HepG2 (cell line): ENCODE data around the gene SLC10A1. TPM values are rescaled to one million over a fixed set of nuclear protein-coding genes. Genes with fewer than 3 reads are reported as not detected.

Experiments
- CENPT ChIP-seq: sonication (generic); formaldehyde crosslinking; IDR thresholded peaks from 2 replicates; pipeline ENCODE4 v1.8.0; 2022; ENCODE audit warnings: low read depth, mild to moderate bottlenecking, moderate library complexity, missing genetic modification reagents
- CREM ChIP-seq, 2 experiments: sonication (generic) in 1 of 2; formaldehyde crosslinking in 1 of 2; IDR thresholded peaks; 2 replicates each; pipeline versions ENCODE4 v1.4.0 to v1.6.1; 2016 to 2020; ENCODE audit warnings: antibody characterized with exemption in 1 of 2, mild to moderate bottlenecking in 1 of 2, missing genetic modification reagents in 1 of 2
- EP300 ChIP-seq, 3 experiments: sonication (generic) in 1 of 3; formaldehyde crosslinking in 1 of 3; IDR thresholded peaks; 2 replicates each; pipeline versions ENCODE4 v1.5.1 to v1.6.1; 2011 to 2020; ENCODE audit warnings: low read depth in 2 of 3, low read length in 2 of 3, borderline replicate concordance in 1 of 3, improper control_type of control experiment in 1 of 3, mild to moderate bottlenecking in 1 of 3, missing genetic modification reagents in 1 of 3, moderate library complexity in 1 of 3
- HDAC6 ChIP-seq: fragments of 200-600 bp; sonication (generic); IDR thresholded peaks from 2 replicates; pipeline ENCODE4 v1.7.0; 2017; ENCODE audit warnings: mild to moderate bottlenecking, antibody characterized with exemption, low read length, low read depth
- HMG20A ChIP-seq: IDR thresholded peaks from 2 replicates; pipeline ENCODE4 v1.6.1; 2016; ENCODE audit warnings: borderline replicate concordance
- MAFK ChIP-seq, 2 experiments: IDR thresholded peaks in 1 of 2; conservative IDR thresholded peaks in 1 of 2; 2 replicates each; pipeline ENCODE4 v1.6.1; 2011; ENCODE audit warnings: improper control_type of control experiment in 2 of 2, low read length in 2 of 2
- MEIS1 ChIP-seq: sonication (generic); formaldehyde crosslinking; IDR thresholded peaks from 2 replicates; pipeline ENCODE4 v1.9.0; 2021; ENCODE audit warnings: mild to moderate bottlenecking, missing genetic modification reagents, moderate library complexity, borderline replicate concordance
- MYC ChIP-seq: sonication (generic); formaldehyde crosslinking; IDR thresholded peaks from 2 replicates; pipeline ENCODE4 v1.9.0; 2021; ENCODE audit warnings: missing genetic modification reagents, borderline replicate concordance
- NFIC ChIP-seq: IDR thresholded peaks from 2 replicates; pipeline ENCODE4 v1.6.1; 2012; ENCODE audit warnings: mild to moderate bottlenecking, low read length, inconsistent platforms
- PCBP1 ChIP-seq: fragments of 200-400 bp; formaldehyde crosslinking; IDR thresholded peaks from 2 replicates; pipeline ENCODE4 v1.6.1; 2017; ENCODE audit warnings: mild to moderate bottlenecking, low read depth, low read length, borderline replicate concordance
- PRMT3 ChIP-seq: sonication (generic); formaldehyde crosslinking; IDR thresholded peaks from 2 replicates; pipeline ENCODE4 v1.8.1; 2022; ENCODE audit warnings: low read depth, mild to moderate bottlenecking, moderate library complexity, missing genetic modification reagents, borderline replicate concordance
- RARA ChIP-seq: IDR thresholded peaks from 2 replicates; pipeline ENCODE4 v1.6.1; 2016; ENCODE audit warnings: missing genetic modification reagents, missing compliant biosample characterization
- STAT5B ChIP-seq: sonication (generic); formaldehyde crosslinking; IDR thresholded peaks from 2 replicates; pipeline ENCODE4 v1.4.0; 2020; ENCODE audit warnings: missing genetic modification reagents
- TCF7 ChIP-seq: sonication (generic); IDR thresholded peaks from 2 replicates; pipeline ENCODE4 v1.6.1; 2016; ENCODE audit warnings: antibody characterized with exemption, low read depth
- TP53 ChIP-seq: sonication (generic); formaldehyde crosslinking; conservative IDR thresholded peaks from 2 replicates; pipeline ENCODE4 v1.4.0; 2020; ENCODE audit warnings: missing genetic modification reagents
- ZFP90 ChIP-seq: sonication (generic); formaldehyde crosslinking; IDR thresholded peaks from 2 replicates; pipeline ENCODE4 v1.8.0; 2022; ENCODE audit warnings: missing genetic modification reagents, mild to moderate bottlenecking, inconsistent platforms, borderline replicate concordance
- ZFY ChIP-seq: sonication (generic); formaldehyde crosslinking; IDR thresholded peaks from 2 replicates; pipeline ENCODE4 v1.4.0; 2020; ENCODE audit warnings: missing genetic modification reagents
- ZNF432 ChIP-seq: sonication (generic); formaldehyde crosslinking; IDR thresholded peaks from 2 replicates; pipeline ENCODE4 v1.5.0; 2020; ENCODE audit warnings: missing genetic modification reagents, mild to moderate bottlenecking, borderline replicate concordance
- ZNF570 ChIP-seq: sonication (generic); formaldehyde crosslinking; IDR thresholded peaks from 2 replicates; pipeline ENCODE4 v1.4.0; 2020; ENCODE audit warnings: mild to moderate bottlenecking, missing genetic modification reagents, borderline replicate concordance
- ZNF768 ChIP-seq: sonication (generic); formaldehyde crosslinking; IDR thresholded peaks from 2 replicates; pipeline ENCODE4 v1.4.0; 2020; ENCODE audit warnings: missing genetic modification reagents
- ZNF850 ChIP-seq: sonication (generic); formaldehyde crosslinking; conservative IDR thresholded peaks from 2 replicates; pipeline ENCODE4 v1.9.0; 2021; ENCODE audit warnings: mild to moderate bottlenecking, missing genetic modification reagents
- ZSCAN20 ChIP-seq: sonication (generic); formaldehyde crosslinking; IDR thresholded peaks from 2 replicates; pipeline ENCODE4 v1.4.0; 2020; ENCODE audit warnings: missing genetic modification reagents, mild to moderate bottlenecking, borderline replicate concordance
- polyA plus RNA-seq, 8 experiments: library from polyadenylated mRNA; depleted of rRNA in 3 of 8; stranded (reverse) in 7 of 8; unstranded in 1 of 8; fragments of >200 nt; fragmentation: Illumina TruSeq in 4 of 8; extraction: Trizol in 4 of 8; gene quantifications; 2 replicates each; pipeline versions ENCODE4 v1.2.1 to v1.2.3, GENCODE V29; 2011 to 2016; ENCODE audit warnings: low read depth in 4 of 8, missing spikeins in 1 of 8, mixed read lengths in 1 of 8; ENCODE audit not compliant: insufficient read depth in 1 of 8
- total RNA-seq, 5 experiments: library from RNA; depleted of rRNA; stranded (reverse); fragments of >200 nt; fragmentation: Illumina TruSeq; extraction: Trizol; gene quantifications; 2 replicates each; pipeline ENCODE4 v1.2.3, GENCODE V29; 2016; ENCODE audit warnings: low read depth in 1 of 5
- TF ChIP-seq, protein P1 (sequence below): IDR thresholded peaks from 2 replicates; pipeline ENCODE4 v1.6.1; 2012; ENCODE audit warnings: inconsistent platforms
- TF ChIP-seq, protein P2 (sequence below): IDR thresholded peaks from 2 replicates; pipeline ENCODE4 v1.6.1; 2018; ENCODE audit warnings: missing genetic modification reagents, mild to moderate bottlenecking, missing compliant biosample characterization
- TF ChIP-seq, protein P3 (sequence below): sonication (generic); formaldehyde crosslinking; IDR thresholded peaks from 2 replicates; pipeline ENCODE4 v1.5.0; 2020; ENCODE audit warnings: missing genetic modification reagents

SLC10A1 gene
- total and polyA plus RNA-seq, 2 of the 13 experiments (the other 11 are each of a cell fraction or from before 2014, with no cell fraction given), result 0.17 TPM; not detected in 1

GRCh38 chr14:69755784-69756183, 41.3 kb downstream of the SLC10A1 start (continued):
- TF ChIP-seq CENPT (CRISPR knock-in tag) (no peak), STAT5B (CRISPR knock-in tag) (no peak), TCF7 (peak; percentile 40), PRMT3 (CRISPR knock-in tag) (no peak), RARA (CRISPR knock-in tag) (peak; percentile 19; the same call in 1 of the 2 replicates), ZNF432 (no peak), ZNF570 (CRISPR knock-in tag) (no peak), CREM (IDR thresholded peaks at IDR 0.05) (peak; percentile 31; the same call in 1 of the 2 replicates), CREM (CRISPR knock-in tag; IDR thresholded peaks at IDR 0.05) (no peak), ZNF768 (CRISPR knock-in tag) (no peak), ZFP90 (CRISPR knock-in tag) (no peak), MAFK (conservative IDR thresholded peaks at IDR 0.05 in 1 of 2, IDR thresholded peaks at IDR 0.05 in 1 of 2; ENCODE audit: low read length in 2 of 2) (no peak), ZFY (no peak), HMG20A (CRISPR knock-in tag) (no peak; the same call in 1 of the 2 replicates), MEIS1 (CRISPR knock-in tag) (no peak), PCBP1 (no peak), TP53 (CRISPR knock-in tag) (no peak), HDAC6 (no peak), EP300 (IDR thresholded peaks at IDR 0.05; ENCODE audit: low read depth in 2 of 2, low read length in 2 of 2) (peak in 1 of 2 experiments; percentile 24; a peak in 1 of 4 replicates), EP300 (CRISPR knock-in tag; IDR thresholded peaks at IDR 0.05; ENCODE audit: borderline replicate concordance) (no peak), ZNF850 (CRISPR knock-in tag) (no peak), ZSCAN20 (no peak), MYC (no peak), NFIC (no peak)
- TF ChIP-seq, protein P1, sequence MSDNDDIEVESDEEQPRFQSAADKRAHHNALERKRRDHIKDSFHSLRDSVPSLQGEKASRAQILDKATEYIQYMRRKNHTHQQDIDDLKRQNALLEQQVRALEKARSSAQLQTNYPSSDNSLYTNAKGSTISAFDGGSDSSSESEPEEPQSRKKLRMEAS, result no peak
- TF ChIP-seq, protein P2, sequence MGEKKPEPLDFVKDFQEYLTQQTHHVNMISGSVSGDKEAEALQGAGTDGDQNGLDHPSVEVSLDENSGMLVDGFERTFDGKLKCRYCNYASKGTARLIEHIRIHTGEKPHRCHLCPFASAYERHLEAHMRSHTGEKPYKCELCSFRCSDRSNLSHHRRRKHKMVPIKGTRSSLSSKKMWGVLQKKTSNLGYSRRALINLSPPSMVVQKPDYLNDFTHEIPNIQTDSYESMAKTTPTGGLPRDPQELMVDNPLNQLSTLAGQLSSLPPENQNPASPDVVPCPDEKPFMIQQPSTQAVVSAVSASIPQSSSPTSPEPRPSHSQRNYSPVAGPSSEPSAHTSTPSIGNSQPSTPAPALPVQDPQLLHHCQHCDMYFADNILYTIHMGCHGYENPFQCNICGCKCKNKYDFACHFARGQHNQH (CRISPR knock-in tag), result no peak
- TF ChIP-seq, protein P3, sequence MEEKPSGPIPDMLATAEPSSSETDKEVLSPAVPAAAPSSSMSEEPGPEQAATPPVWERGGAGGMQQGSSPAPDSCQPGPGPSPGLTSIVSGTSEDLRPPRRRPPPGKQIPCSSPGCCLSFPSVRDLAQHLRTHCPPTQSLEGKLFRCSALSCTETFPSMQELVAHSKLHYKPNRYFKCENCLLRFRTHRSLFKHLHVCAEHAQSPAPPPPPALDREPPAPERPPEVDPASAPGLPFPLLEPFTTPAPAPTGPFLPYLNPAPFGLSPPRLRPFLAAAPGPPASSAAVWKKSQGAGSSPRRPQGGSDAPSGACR (CRISPR knock-in tag), result no peak
